Panc1 (cell line): Measurements from ENCODE around the gene SYT2.

Experiments used
- TCF7L2 ChIP-seq: IDR thresholded peaks from 2 replicates; pipeline ENCODE4 v1.6.1; 2011; ENCODE audit warnings: mild to moderate bottlenecking, low read depth, low read length, inconsistent platforms
- TF ChIP-seq, protein P1 (sequence below), 2 experiments: IDR thresholded peaks; 2 replicates each; pipeline ENCODE4 v1.6.1; 2011 to 2012; ENCODE audit warnings: low read depth in 2 of 2, control low read depth in 1 of 2, low read length in 1 of 2, mild to moderate bottlenecking in 1 of 2, moderate library complexity in 1 of 2; ENCODE audit not compliant: insufficient read depth in 1 of 2

DNA sequence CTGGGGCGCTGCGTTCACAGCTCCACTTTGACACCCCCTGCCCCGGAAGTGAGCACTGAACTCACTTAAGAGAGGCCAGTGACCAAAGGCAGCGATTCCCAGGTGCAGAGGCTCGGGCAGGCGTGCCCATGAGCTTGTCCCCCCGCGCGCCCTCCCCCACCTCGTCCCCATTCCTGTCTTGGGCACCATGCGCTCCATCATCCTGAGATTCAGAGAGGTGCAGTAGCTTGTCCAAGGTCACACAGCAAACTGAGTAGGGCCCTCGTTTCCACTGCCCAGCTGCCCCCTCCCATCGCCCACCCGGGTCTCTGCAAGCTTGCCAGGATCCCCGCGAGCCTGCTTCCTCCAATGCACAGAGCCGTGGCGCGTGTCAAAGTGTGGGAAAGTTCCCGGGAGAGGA is 68.0 kb downstream of the SYT2 start:
- no peak for TF ChIP-seq TCF7L2
- TF ChIP-seq, protein P1, sequence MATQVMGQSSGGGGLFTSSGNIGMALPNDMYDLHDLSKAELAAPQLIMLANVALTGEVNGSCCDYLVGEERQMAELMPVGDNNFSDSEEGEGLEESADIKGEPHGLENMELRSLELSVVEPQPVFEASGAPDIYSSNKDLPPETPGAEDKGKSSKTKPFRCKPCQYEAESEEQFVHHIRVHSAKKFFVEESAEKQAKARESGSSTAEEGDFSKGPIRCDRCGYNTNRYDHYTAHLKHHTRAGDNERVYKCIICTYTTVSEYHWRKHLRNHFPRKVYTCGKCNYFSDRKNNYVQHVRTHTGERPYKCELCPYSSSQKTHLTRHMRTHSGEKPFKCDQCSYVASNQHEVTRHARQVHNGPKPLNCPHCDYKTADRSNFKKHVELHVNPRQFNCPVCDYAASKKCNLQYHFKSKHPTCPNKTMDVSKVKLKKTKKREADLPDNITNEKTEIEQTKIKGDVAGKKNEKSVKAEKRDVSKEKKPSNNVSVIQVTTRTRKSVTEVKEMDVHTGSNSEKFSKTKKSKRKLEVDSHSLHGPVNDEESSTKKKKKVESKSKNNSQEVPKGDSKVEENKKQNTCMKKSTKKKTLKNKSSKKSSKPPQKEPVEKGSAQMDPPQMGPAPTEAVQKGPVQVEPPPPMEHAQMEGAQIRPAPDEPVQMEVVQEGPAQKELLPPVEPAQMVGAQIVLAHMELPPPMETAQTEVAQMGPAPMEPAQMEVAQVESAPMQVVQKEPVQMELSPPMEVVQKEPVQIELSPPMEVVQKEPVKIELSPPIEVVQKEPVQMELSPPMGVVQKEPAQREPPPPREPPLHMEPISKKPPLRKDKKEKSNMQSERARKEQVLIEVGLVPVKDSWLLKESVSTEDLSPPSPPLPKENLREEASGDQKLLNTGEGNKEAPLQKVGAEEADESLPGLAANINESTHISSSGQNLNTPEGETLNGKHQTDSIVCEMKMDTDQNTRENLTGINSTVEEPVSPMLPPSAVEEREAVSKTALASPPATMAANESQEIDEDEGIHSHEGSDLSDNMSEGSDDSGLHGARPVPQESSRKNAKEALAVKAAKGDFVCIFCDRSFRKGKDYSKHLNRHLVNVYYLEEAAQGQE (IDR thresholded peaks at IDR 0.05; ENCODE audit: insufficient read depth in 1 of 2, low read depth in 2 of 2, low read length in 1 of 2), result no peak
